HL-60 (cell line): ENCODE results near the gene PDE4B.

Experiments
- DNase-seq, 2 experiments: peaks; one replicate each; pipeline ENCODE4 v3.0.0-alpha.2; 2010 to 2020; ENCODE audit warnings: low read depth in 1 of 2, low spot score in 1 of 2
- H3K27ac ChIP-seq: fragments of 250-450 bp; sonication (Bioruptor Pico); replicated peaks from 2 replicates; pipeline ENCODE4 v1.5.1; 2020; ENCODE audit warnings: mild to moderate bottlenecking, moderate library complexity
- H3K27me3 ChIP-seq: fragments of 250-450 bp; sonication (Bioruptor Pico); 2 replicates; pipeline ENCODE4 v1.5.1; 2021; ENCODE audit warnings: mild to moderate bottlenecking, moderate library complexity; ENCODE audit not compliant: insufficient read depth, poor library complexity, severe bottlenecking
- H3K4me3 ChIP-seq: replicated peaks from 2 replicates; pipeline ENCODE4 v1.5.1; 2011; ENCODE audit warnings: mild to moderate bottlenecking, control low read depth, low read length; ENCODE audit not compliant: insufficient read depth
- CTCF ChIP-seq: IDR thresholded peaks from one replicate; pipeline ENCODE4 v1.5.1; 2011; ENCODE audit warnings: low read length, control low read depth, inconsistent platforms; ENCODE audit not compliant: insufficient read depth
- GABPA ChIP-seq: IDR thresholded peaks from 2 replicates; pipeline ENCODE4 v1.6.1; 2012; ENCODE audit warnings: low read depth
- POLR2AphosphoS5 ChIP-seq: IDR thresholded peaks from 2 replicates; pipeline ENCODE4 v1.6.1; 2012; ENCODE audit warnings: low read depth
- SPI1 ChIP-seq: IDR thresholded peaks from 2 replicates; pipeline ENCODE4 v1.6.1; 2012; ENCODE audit warnings: low read depth, mild to moderate bottlenecking, borderline replicate concordance
- TF ChIP-seq, protein P1 (sequence below): IDR thresholded peaks from 2 replicates; pipeline ENCODE4 v1.6.1; 2012; ENCODE audit warnings: low read depth; ENCODE audit not compliant: insufficient replicate concordance

Gene PDE4B

DNA sequence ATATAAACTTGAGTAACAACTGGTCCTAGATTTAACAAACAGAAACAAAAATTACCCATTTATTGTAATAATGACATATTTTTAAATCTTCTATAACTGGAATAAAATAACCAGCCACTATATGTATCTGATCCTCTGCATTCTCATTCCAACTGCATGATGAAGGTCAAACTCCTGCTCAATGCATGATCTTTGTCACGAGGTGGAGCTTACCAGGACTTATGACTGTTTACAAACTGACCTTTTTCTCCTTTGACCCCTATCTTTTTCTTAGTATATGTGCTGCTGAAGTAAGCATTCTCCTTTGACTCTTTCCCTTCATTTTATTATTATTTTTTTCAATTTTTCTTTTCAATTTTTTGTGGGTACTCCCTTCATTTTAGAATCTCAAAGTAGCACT lies 252.2 kb downstream of the PDE4B start:
- Histone ChIP-seq H3K4me3 (no peak overlapping the region), H3K27me3 (no peaks in the 10 kb centered on the region), H3K27ac (no peak overlapping the region)
- DNase-seq = no peak
- TF ChIP-seq GABPA (no peak), SPI1 (no peak), POLR2AphosphoS5 (no peak), CTCF (no peak)
- TF ChIP-seq, protein P1, sequence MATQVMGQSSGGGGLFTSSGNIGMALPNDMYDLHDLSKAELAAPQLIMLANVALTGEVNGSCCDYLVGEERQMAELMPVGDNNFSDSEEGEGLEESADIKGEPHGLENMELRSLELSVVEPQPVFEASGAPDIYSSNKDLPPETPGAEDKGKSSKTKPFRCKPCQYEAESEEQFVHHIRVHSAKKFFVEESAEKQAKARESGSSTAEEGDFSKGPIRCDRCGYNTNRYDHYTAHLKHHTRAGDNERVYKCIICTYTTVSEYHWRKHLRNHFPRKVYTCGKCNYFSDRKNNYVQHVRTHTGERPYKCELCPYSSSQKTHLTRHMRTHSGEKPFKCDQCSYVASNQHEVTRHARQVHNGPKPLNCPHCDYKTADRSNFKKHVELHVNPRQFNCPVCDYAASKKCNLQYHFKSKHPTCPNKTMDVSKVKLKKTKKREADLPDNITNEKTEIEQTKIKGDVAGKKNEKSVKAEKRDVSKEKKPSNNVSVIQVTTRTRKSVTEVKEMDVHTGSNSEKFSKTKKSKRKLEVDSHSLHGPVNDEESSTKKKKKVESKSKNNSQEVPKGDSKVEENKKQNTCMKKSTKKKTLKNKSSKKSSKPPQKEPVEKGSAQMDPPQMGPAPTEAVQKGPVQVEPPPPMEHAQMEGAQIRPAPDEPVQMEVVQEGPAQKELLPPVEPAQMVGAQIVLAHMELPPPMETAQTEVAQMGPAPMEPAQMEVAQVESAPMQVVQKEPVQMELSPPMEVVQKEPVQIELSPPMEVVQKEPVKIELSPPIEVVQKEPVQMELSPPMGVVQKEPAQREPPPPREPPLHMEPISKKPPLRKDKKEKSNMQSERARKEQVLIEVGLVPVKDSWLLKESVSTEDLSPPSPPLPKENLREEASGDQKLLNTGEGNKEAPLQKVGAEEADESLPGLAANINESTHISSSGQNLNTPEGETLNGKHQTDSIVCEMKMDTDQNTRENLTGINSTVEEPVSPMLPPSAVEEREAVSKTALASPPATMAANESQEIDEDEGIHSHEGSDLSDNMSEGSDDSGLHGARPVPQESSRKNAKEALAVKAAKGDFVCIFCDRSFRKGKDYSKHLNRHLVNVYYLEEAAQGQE = no peak

DNA sequence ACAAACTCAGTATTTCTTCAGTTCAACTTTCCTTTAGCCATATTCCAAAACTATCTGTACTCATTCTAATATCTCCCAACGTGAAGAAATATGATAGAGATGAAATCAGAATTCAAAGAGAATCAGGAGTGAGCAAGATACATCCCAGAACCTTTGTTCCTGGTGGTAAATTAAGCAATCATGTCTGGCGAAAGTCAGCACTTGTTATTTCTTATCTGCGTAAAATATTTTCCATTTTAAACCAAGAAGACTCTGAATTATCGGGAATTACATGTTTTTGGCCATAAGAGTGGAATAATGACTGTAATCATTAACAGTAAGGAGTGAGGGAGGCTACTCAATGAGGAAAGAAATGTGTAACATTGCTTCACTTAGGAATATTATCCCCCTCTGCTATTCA lies 253.7 kb downstream of the PDE4B start:
- TF ChIP-seq POLR2AphosphoS5 (no peak), GABPA (no peak), SPI1 (no peak), CTCF (no peak)
- TF ChIP-seq, protein P1 = no peak
- no peak for DNase-seq
- Histone ChIP-seq H3K4me3 (no peak overlapping the region), H3K27ac (no peak overlapping the region), H3K27me3 (no peaks in the 10 kb centered on the region)

GRCh38 chr1:66048011-66048410 lies 255.3 kb downstream of the PDE4B start:
- Histone ChIP-seq H3K4me3 (no peak overlapping the region), H3K27me3 (no peaks in the 10 kb centered on the region), H3K27ac (no peak overlapping the region)
- TF ChIP-seq CTCF (no peak), SPI1 (no peak), POLR2AphosphoS5 (no peak), GABPA (no peak)
- TF ChIP-seq, protein P1 = no peak
- no peak for DNase-seq
